ENCODE data around the gene TXNRD2.

TXNRD2 gene

DNA sequence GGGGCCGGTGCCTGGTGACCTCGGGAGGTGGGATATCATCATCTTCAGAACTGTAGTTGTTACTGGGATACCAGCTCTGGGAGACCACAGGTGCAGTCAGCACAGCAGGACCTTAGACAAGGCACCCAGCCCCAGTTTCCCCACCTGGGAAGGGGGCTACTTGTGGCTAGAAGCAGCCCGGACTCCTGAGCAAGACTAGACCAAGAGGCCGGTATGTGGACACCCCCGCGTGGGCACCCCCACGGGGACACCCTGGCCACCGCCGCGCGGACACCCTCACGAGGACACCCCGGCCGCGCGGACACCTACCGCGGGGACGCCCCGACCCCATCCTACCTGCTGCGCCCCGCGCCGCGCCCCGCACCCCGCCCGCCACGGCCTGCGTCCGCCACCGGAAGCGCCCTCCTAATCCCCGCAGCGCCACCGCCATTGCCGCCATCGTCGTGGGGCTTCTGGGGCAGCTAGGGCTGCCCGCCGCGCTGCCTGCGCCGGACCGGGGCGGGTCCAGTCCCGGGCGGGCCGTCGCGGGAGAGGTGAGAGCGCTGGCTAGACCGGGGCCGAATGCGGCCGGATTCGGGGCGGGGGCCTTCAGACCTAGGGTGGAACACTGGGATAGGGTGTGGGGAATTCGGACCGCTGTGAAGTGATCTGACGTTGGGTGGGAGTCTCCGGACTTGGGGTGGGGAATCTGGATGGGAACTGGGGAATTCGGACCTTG lies at the start of gene TXNRD2, which contains the start of gene COMT:
TXNRD2 (minus strand) TSS at position 454 of the 718 bp plus-strand sequence; CDS start at position 439, 15 bp downstream.
COMT (plus strand) TSS at position 408 of the 718 bp plus-strand sequence. CDS start 20,755 bp downstream, outside the sequence.
- peak; percentile 72 to 91 (median 83) for DNase-seq

DNA sequence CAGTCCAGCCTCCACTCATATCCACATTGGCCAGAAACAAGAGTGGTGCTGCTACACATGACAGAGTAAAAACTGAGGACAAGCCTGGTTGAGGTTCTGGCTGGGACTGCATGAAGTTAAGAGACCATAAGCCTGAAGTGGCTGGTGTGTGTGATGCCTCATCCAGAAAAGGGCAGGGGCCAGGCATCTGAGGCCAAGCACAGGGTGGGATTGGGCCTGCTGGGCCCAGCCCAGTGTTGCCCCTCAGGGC lies 49.7 kb upstream of the TXNRD2 start:
- DNase-seq: no peak

DNA sequence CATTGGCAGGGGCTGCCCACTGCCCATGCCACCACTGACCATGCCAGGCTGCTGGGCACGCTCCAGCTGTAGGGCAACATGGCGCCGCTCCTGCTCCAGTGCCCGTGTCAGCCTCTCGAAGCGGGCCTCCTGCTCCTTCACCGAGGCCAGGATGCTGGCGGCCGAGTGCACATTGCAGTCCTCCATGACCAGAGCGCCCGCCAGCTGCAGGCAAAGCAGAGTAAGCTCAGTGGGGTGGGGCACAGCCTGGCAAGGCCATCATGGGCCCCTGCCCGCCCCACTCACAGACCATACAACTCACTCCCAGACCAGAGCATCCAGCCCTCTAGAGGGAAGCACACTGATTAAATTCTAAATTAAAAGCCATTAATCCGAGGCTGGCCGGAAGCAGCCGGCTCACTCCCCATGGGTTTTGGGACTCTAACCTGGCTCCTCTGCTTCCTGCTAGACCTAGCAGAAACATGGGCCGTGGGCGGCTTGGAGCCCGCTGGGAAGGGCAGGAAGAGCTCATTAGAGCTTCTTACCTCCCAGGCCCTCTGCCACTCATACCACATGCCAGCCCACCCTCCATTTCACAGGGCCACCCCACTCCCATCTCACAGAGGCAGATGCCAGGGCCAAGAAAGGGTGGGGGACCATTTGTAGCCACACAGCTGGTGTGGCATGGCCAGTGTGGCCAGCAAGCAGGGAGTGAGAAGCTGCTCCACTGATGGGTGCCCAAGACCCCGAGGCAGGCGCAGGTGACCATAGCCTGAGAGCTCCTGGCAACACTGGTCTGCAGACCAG lies 49.2 kb upstream of the TXNRD2 start:
- no peak for DNase-seq

GRCh38 chr22:19990188-19990587 lies 48.6 kb upstream of the TXNRD2 start:
- no peak for DNase-seq

GRCh38 chr22:19989725-19990067 lies 48.1 kb upstream of the TXNRD2 start:
- no peak for DNase-seq

DNA sequence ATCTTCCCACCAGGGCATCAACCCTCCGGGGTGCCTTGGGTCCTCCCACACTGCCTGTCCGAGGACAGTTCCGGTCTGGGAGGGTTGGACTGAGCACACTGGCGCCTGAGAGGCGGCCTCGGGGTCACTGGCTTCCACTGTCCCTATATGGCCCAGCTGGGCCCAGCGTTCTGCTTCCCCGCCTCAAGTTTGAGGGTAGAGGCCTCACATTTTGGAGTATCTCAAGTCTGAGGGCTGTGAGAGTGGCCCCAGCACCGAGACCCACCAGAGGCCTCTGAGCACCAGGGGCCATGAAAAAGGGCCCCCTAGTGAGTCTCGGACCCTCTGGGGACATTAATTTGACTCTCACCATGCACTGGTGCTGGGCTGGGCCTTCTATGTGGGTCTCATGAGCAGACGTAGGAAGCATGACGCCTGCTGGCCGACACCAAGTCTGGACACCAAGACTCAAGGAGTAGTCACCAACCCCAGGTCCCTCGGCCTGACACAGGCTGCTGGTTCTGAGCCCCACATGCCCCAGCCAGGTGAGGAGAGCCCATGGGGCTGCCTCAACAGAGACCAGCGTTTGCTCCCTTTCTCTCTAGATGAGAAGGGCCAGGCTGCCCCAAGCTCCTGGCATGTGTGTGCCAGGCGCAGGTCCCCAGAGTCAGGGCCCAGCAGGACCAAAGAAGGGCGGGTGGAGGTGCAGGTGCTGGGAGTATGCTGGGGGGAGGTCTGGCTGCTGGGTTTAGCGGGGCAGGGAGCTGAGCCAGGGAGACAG lies 47.5 kb upstream of the TXNRD2 start:
- DNase-seq: no peak

- DNase-seq: no peak
Observed at GRCh38 chr22:19988331-19988808, 46.8 kb upstream of the TXNRD2 start.

DNA sequence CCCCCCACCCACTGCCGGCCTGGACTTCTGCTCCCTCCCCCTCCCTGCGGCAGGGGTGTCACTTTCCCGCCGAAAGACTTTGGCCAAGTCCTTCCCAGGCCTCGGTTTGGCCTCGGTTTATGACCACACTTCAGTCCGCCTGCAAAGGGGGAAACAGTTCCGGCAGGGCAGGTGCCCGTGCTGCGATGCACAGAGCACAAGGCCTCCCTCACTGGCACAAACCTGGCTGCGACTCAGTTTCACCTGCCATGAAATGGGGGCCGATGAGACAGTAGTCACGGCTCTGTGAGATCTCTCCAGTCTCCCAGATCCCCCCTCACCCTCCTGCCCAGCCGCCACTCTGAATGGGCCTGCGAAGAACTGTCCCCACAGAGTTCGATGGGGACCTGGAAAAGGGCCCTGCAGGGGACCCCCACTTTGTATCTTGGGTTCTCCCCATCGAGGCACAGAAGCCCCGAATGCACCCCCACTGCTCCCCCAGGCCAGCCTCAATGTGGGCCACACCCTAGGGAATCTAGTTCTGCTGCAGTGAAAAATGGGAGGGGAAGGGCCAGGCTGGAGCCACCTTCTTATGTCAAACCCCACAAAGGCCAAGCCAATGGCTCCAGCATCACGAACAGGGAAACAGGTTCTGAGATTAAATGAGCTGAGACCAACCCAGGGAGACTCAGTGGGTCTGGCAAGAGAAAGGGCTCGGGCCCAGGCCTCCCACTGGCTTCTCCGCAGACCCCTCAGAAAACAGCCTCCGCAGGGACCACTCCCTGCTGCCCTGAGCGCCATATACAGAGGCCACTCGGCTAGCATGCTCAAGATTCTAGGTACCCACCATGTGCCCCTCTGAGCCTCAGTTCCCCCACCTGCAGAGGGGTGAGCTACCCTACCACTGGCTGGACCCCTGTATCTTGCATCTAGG lies 46.0 kb upstream of the TXNRD2 start:
- DNase-seq: no peak

GRCh38 chr22:19986410-19987341 lies 45.1 kb upstream of the TXNRD2 start:
- DNase-seq: peak; percentile 84 to 96 (median 93)

DNA sequence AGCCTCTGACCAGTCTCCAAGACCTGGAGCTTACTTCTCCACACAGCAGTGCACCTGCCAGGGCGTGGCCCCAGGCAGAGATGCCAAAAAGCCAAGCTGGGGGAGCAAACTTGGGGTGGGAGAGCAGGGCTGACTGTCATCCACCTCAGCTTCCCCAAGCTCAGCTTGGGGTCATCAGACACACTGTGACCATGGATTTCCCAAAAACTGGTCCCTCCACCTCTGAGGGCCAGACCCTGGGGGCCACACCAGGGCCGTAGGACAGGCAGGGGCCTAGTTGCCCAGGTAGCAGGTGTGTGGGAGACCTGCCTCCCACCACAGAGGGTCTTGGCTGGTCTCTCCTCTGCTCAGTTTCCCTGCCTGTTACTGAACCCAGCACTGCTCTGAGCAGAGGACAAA lies 44.4 kb upstream of the TXNRD2 start:
- DNase-seq: no peak

DNA sequence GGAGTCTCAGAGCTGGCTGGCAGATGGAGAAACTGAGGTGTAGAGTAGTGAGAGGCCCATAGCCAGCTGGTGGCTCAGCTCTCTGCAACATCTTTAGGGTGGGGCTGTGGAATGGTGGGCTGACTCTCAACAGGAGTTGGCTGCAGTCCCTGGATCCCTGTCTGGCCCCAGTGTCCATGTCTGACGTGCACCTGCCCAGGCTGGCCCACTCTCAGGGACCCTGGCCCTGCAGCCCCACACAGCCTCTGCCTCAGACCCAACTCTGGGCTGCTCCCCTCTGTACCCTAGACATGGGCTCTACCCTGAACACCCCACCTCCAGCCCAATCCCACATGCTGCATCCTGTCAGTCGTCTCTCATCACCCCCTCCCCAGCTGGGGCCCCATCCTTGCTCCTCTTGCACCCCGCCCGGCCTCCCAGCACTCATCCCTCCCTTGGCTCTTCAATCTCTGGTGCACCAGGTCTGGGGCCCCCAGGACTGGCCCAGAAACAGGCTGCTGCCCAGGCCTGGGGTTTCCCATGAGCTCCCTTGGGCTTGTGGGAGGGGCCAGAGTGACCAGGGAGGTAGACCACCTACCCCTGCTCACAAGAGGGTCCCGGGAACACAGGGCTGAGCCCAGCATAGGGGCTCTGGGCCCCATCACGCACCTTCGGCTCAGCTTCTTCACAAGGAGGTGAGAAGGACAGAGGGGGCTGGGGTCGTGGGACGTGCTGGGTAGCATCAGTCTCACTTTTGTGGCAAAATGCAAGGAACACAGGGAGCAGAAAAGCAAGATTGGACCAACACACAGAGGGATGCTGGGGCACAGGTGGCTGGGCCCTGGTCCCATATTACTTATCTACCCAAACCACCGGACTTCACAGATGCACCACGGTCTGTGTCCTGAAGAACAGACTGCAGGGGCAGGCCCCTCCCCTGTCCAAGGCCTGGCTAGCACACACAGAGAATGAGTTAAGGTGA lies 43.5 kb upstream of the TXNRD2 start:
- DNase-seq: no peak

DNA sequence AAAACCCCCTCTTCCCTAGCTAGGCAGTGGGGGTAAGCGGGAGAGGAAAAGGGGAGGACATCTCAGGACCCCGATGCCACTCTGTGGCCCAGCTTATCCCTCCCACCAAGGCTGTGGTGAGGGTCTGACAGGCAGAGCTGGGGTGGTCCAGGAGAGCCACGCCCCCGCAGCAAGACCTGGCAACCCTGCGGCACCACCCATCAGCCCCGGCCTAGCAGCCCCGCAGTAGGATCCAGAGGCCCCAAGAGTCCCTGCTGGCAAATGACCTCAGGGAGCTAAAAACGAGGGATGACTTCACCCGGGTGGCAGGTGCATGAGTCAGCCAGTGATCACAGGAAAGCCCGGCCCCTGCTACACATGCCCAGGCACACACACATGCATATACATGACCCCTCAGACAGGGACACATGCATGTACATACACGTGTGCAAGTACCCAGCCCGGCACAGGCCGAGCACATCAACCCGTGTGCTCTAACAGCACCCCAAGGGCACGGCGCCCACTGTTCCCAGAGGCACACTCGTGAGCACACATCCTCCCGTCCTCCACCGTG lies 42.7 kb upstream of the TXNRD2 start:
- peak in 2 of 3 donors; percentile 25 to 42 for DNase-seq

DNA sequence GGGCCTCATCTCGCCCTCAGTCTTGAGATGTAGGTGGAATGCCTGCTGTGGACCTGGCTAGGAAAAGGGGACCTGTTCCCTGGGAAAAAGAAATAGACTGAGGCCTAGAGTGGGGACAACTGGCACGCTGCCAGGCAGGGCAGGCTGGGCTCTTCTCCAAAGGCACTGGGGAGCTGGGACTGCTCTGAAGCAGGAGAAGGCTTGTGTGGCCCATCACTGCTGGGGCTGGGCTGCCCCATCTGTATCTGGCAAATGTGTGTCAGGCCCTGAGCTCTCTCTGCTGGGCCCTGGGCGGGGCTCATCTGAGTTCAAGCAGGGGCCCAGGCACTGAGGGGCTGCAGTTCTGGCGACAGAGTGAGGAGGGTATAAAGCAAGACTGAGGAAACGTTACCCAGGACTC lies 42.1 kb upstream of the TXNRD2 start:
- no peak for DNase-seq

DNA sequence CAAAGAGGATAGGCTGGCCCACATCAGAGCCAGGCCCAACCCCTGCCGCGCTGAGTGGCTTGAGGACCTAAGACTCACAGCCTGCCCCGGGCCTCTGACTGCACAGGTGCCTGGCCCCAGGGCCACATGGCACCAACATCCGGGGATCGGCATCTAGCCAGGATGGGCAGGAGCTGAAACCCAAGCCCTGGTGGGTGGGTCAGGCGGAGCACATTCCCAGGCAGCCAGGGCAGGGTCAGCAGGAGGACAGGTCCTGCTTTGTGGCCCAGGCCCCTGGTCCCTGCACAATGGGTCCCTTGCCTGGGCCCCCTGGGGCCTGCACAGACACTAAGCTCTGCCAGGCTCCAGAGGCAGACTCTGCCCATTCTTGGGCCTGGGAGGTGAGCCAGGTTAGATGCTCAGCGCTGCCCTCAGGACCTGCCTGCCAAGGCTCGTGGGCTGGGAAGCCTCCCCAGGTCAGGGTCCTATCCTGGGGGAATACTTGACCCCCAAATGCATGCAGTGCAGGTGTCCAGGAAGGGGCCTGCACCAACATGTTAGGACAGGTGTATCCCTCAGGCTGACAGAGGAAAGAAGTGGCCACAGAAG lies 41.5 kb upstream of the TXNRD2 start:
- DNase-seq: no peak

- no peak for DNase-seq
Observed at GRCh38 chr22:19981961-19982920, 40.6 kb upstream of the TXNRD2 start.

DNA sequence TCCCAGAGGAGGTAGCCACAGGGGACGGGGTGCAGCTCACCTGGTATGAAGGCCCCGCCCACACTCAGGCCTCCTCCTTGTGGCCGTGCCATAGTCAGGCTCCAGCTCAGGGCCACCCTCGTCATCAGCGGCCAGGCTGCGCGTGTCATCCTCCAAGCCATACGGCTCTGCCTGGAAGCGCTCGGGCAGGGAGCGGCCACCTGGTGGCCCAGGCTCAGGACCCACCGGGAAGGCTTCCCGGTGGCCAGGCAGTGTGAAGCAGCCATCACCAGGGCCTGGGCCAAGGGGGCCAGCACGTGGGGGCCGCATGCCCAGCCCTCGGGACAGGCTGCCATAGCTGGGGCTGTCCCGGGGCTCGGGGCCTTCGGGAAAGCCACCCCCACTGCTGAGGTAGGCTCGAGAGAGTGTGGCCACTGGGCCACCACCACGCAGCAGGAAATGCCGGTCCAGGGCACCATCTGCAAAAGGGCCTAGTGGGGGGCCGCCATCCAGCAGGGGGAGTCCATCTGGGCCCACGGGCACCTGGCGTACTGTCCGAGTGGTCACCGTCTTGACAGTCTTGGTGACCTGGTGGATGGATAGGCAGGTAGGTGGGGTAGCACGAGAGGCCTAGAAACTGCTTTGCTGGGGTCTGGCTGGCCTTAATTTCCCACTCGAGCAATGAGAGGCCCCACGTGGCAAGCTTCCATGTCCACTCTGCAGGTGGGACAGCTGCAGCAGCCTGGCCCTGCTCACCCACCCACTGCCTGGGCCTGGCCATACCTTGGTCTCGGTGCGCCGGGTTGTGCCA lies 39.7 kb upstream of the TXNRD2 start:
- no peak for DNase-seq

DNA sequence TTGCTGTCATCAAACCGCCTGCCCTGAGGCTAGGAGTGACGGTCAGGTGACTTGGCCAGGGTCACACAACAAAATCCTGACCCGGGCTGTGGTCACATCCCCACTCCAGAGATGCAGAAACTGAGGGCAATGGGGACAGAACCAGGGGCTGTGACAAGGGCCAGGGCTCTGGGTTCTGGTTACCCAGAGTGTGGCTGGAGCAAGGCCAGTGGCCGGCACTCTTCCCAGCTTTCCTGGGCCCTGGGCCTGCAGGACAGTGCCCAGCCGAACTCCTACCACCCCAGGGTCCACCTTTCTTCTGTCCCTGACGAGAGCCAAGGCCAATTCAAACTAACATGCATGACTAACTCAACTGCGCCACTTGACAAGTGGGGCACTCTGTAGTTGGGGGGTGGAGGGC lies 39.1 kb upstream of the TXNRD2 start:
- no peak for DNase-seq
